Suppressor macrophage treated with lipopolysaccharide for 4 hours (primary cell): ENCODE data around the gene FGFR3.

Experiments used
- DNase-seq: peaks from one replicate; pipeline ENCODE4 v3.0.0-alpha.2; 2020

Gene FGFR3

GRCh38 chr4:1756893-1757779 lies 36.0 kb upstream of the FGFR3 start:
- no peak for DNase-seq

GRCh38 chr4:1757836-1758235 lies 35.3 kb upstream of the FGFR3 start:
- no peak for DNase-seq

- DNase-seq, result no peak
These were observed 34.6 kb upstream of the FGFR3 start for GRCh38 chr4:1758306-1759121.

GRCh38 chr4:1759170-1759817 lies 33.8 kb upstream of the FGFR3 start:
- DNase-seq, result no peak

- DNase-seq, result no peak
These were observed 33.3 kb upstream of the FGFR3 start for GRCh38 chr4:1759818-1760223.

GRCh38 chr4:1760521-1761071 lies 32.5 kb upstream of the FGFR3 start:
- DNase-seq, result no peak

GRCh38 chr4:1761130-1761689 lies 31.9 kb upstream of the FGFR3 start:
- DNase-seq, result no peak

GRCh38 chr4:1762264-1763010 lies 30.7 kb upstream of the FGFR3 start:
- DNase-seq, result no peak

GRCh38 chr4:1763070-1763549 lies 30.0 kb upstream of the FGFR3 start:
- DNase-seq, result no peak

GRCh38 chr4:1763550-1764080 lies 29.5 kb upstream of the FGFR3 start:
- peak; percentile 9 for DNase-seq

GRCh38 chr4:1764670-1765069 lies 28.4 kb upstream of the FGFR3 start:
- DNase-seq, result no peak

GRCh38 chr4:1765409-1766072 lies 27.6 kb upstream of the FGFR3 start:
- DNase-seq, result no peak

- no peak for DNase-seq
These were observed 26.7 kb upstream of the FGFR3 start for GRCh38 chr4:1766106-1767060.

GRCh38 chr4:1767061-1767769 lies 25.9 kb upstream of the FGFR3 start:
- no peak for DNase-seq

GRCh38 chr4:1767770-1768366 lies 25.2 kb upstream of the FGFR3 start:
- peak; percentile 53 for DNase-seq

- DNase-seq, result no peak
These were observed 24.6 kb upstream of the FGFR3 start for GRCh38 chr4:1768367-1769034.

- no peak for DNase-seq
These were observed 23.4 kb upstream of the FGFR3 start for GRCh38 chr4:1769692-1770091.

GRCh38 chr4:1770245-1770644 lies 22.8 kb upstream of the FGFR3 start:
- no peak for DNase-seq
